ENCODE results near the gene HYOU1. TPM values are rescaled to one million over a fixed set of nuclear protein-coding genes. Genes with fewer than 3 reads are reported as not detected.
A peak's percentile ranks its signal among the peaks of the same experiment; 100 is the strongest.
"Not testable (repeated sequence)": the region's sequence is repeated elsewhere in the genome, so short reads cannot be mapped to it uniquely, and the experiment has no call there.

HYOU1 gene
- total RNA-seq, 1 donor from 2014 or later = 193 TPM

- H3K4me3 Mint-ChIP-seq = peak within 1 kb of the TSS; percentile 92
- intact Hi-C loops (cut with micrococcal nuclease) = loop anchor here (1.0 to 5.0 kb wide), 5 partner anchors 10 to 255 kb away; partner anchors contain the start of genes HMBS, HYOU1 and SLC37A4
- peaks cover 22% of the 10 kb centered on the region for H3K4me1 Mint-ChIP-seq
- H3K27ac Mint-ChIP-seq = peak within 1 kb of the TSS; percentile 93
- peaks cover 25% of the 10 kb centered on the region for H3K36me3 Mint-ChIP-seq (ENCODE audit: low read depth)
- H3K27me3 Mint-ChIP-seq = no peaks in the 10 kb centered on the region
- no peaks in the 10 kb centered on the region for H3K9me3 Mint-ChIP-seq
- peak; percentile 99 for DNase-seq
These were observed 10.6 kb upstream of the HYOU1 start, which contains the start of gene VPS11 for GRCh38 chr11:119067371-119068222. TSS of gene VPS11 (plus strand) at chr11:119067818. CDS start at chr11:119067824, 6 bp downstream.

- peak; percentile 87 for DNase-seq
- Mint-ChIP-seq H3K9me3 (no peaks in the 10 kb centered on the region), H3K27ac (peak overlapping the region; percentile 40), H3K4me1 (peaks cover 22% of the 10 kb centered on the region), H3K4me3 (peak overlapping the region; percentile 92), H3K27me3 (no peaks in the 10 kb centered on the region), H3K36me3 (ENCODE audit: low read depth) (peaks cover 9% of the 10 kb centered on the region)
- intact Hi-C loops (cut with micrococcal nuclease) = loop anchor here (2.0 to 5.0 kb wide), 2 partner anchors 131 to 257 kb away; no protein-coding TSS in a partner anchor
These were observed 8.4 kb upstream of the HYOU1 start for GRCh38 chr11:119065369-119065768.

- Mint-ChIP-seq H3K27me3 (no peaks in the 10 kb centered on the region), H3K27ac (no peak overlapping the region), H3K36me3 (ENCODE audit: low read depth) (peaks cover 3% of the 10 kb centered on the region), H3K9me3 (no peaks in the 10 kb centered on the region), H3K4me3 (no peak overlapping the region), H3K4me1 (peaks cover 25% of the 10 kb centered on the region)
- intact Hi-C loops (cut with micrococcal nuclease) = no loop called here
- DNase-seq = no peak
These were observed 5.8 kb upstream of the HYOU1 start for GRCh38 chr11:119062779-119063178.

GRCh38 chr11:119061256-119061655, 4.3 kb upstream of the HYOU1 start:
- H3K27ac Mint-ChIP-seq = no peak overlapping the region
- no peaks in the 10 kb centered on the region for H3K9me3 Mint-ChIP-seq
- no peaks in the 10 kb centered on the region for H3K27me3 Mint-ChIP-seq
- DNase-seq = no peak
- H3K4me1 Mint-ChIP-seq = peaks cover 20% of the 10 kb centered on the region
- H3K4me3 Mint-ChIP-seq = no peak overlapping the region
- intact Hi-C loops (cut with micrococcal nuclease) = no loop called here
- H3K36me3 Mint-ChIP-seq (ENCODE audit: low read depth) = peaks cover 7% of the 10 kb centered on the region

GRCh38 chr11:119059128-119059527, 2.1 kb upstream of the HYOU1 start:
- not testable (repeated sequence) for H3K4me3 Mint-ChIP-seq, DNase-seq
- intact Hi-C loops (cut with micrococcal nuclease) = loop anchor here (5.0 kb wide), 1 partner anchor 62 kb away; the partner anchor contains the start of gene CENATAC

GRCh38 chr11:119056421-119056999, 495 bp downstream of the HYOU1 start:
- H3K4me1 Mint-ChIP-seq = peaks cover 41% of the 10 kb centered on the region
- intact Hi-C loops (cut with micrococcal nuclease) = loop anchor here (5.0 kb wide), 1 partner anchor 59 kb away; the partner anchor contains the start of gene CENATAC
- H3K27me3 Mint-ChIP-seq = no peaks in the 10 kb centered on the region
- H3K4me3 Mint-ChIP-seq = peak overlapping the region; percentile 95
- peaks cover 45% of the 10 kb centered on the region for H3K36me3 Mint-ChIP-seq (ENCODE audit: low read depth)
- H3K27ac Mint-ChIP-seq = peak overlapping the region; percentile 98
- DNase-seq = peak; percentile 83
- H3K9me3 Mint-ChIP-seq = no peaks in the 10 kb centered on the region

More at GRCh38 chr11:119059128-119059527, 2.1 kb upstream of the HYOU1 start:
- H3K27me3 Mint-ChIP-seq, H3K9me3 Mint-ChIP-seq, H3K27ac Mint-ChIP-seq: not testable (repeated sequence)
- Mint-ChIP-seq H3K4me1 (peaks cover 24% of the 10 kb centered on the region), H3K36me3 (ENCODE audit: low read depth) (peaks cover 24% of the 10 kb centered on the region)

- peaks cover 51% of the 10 kb centered on the region for H3K36me3 Mint-ChIP-seq (ENCODE audit: low read depth)
- H3K27ac Mint-ChIP-seq = peak overlapping the region; percentile 80
- H3K9me3 Mint-ChIP-seq = no peaks in the 10 kb centered on the region
- H3K4me1 Mint-ChIP-seq = peaks cover 45% of the 10 kb centered on the region
- H3K4me3 Mint-ChIP-seq = peak overlapping the region; percentile 95
- H3K27me3 Mint-ChIP-seq = no peaks in the 10 kb centered on the region
- intact Hi-C loops (cut with micrococcal nuclease) = loop anchor here (5.0 kb wide), 1 partner anchor 59 kb away; the partner anchor contains the start of gene CENATAC
- peak; percentile 75 for DNase-seq
These were observed 1.1 kb downstream of the HYOU1 start for GRCh38 chr11:119055901-119056300.

GRCh38 chr11:119054418-119054817, 2.6 kb downstream of the HYOU1 start:
- Mint-ChIP-seq H3K4me3 (no peak overlapping the region), H3K9me3 (no peaks in the 10 kb centered on the region), H3K36me3 (ENCODE audit: low read depth) (peaks cover 59% of the 10 kb centered on the region), H3K27ac (no peak overlapping the region), H3K4me1 (peaks cover 46% of the 10 kb centered on the region), H3K27me3 (no peaks in the 10 kb centered on the region)
- DNase-seq = no peak
- intact Hi-C loops (cut with micrococcal nuclease) = no loop called here

- H3K9me3 Mint-ChIP-seq = no peaks in the 10 kb centered on the region
- intact Hi-C loops (cut with micrococcal nuclease) = no loop called here
- peaks cover 74% of the 10 kb centered on the region for H3K36me3 Mint-ChIP-seq (ENCODE audit: low read depth)
- peak overlapping the region; percentile 48 for H3K27ac Mint-ChIP-seq
- DNase-seq = no peak
- no peaks in the 10 kb centered on the region for H3K27me3 Mint-ChIP-seq
- H3K4me3 Mint-ChIP-seq = no peak overlapping the region
- peaks cover 36% of the 10 kb centered on the region for H3K4me1 Mint-ChIP-seq
These were observed 4.7 kb downstream of the HYOU1 start for GRCh38 chr11:119052163-119052814.

GRCh38 chr11:119051440-119052162, 5.4 kb downstream of the HYOU1 start:
- H3K27ac Mint-ChIP-seq = peak overlapping the region; percentile 10
- H3K4me3 Mint-ChIP-seq = no peak overlapping the region
- H3K27me3 Mint-ChIP-seq = no peaks in the 10 kb centered on the region
- intact Hi-C loops (cut with micrococcal nuclease) = no loop called here
- peak; percentile 61 for DNase-seq
- peaks cover 77% of the 10 kb centered on the region for H3K36me3 Mint-ChIP-seq (ENCODE audit: low read depth)
- H3K9me3 Mint-ChIP-seq = no peaks in the 10 kb centered on the region
- peaks cover 36% of the 10 kb centered on the region for H3K4me1 Mint-ChIP-seq

GRCh38 chr11:119049081-119049480, 7.9 kb downstream of the HYOU1 start:
- intact Hi-C loops (cut with micrococcal nuclease) = no loop called here
- Mint-ChIP-seq H3K4me3 (no peak overlapping the region), H3K9me3 (no peaks in the 10 kb centered on the region), H3K4me1 (peaks cover 24% of the 10 kb centered on the region), H3K27me3 (no peaks in the 10 kb centered on the region), H3K36me3 (ENCODE audit: low read depth) (peaks cover 80% of the 10 kb centered on the region), H3K27ac (no peak overlapping the region)
- no peak for DNase-seq

GRCh38 chr11:119048644-119049043, 8.4 kb downstream of the HYOU1 start:
- H3K4me1 Mint-ChIP-seq = peaks cover 21% of the 10 kb centered on the region
- intact Hi-C loops (cut with micrococcal nuclease) = no loop called here
- H3K9me3 Mint-ChIP-seq = no peaks in the 10 kb centered on the region
- H3K27me3 Mint-ChIP-seq = no peaks in the 10 kb centered on the region
- DNase-seq = no peak
- H3K36me3 Mint-ChIP-seq (ENCODE audit: low read depth) = peaks cover 76% of the 10 kb centered on the region
- no peak overlapping the region for H3K27ac Mint-ChIP-seq
- no peak overlapping the region for H3K4me3 Mint-ChIP-seq

- intact Hi-C loops (cut with micrococcal nuclease) = no loop called here
- H3K27ac Mint-ChIP-seq = peak overlapping the region; percentile 69
- H3K36me3 Mint-ChIP-seq (ENCODE audit: low read depth) = peaks cover 63% of the 10 kb centered on the region
- no peak for DNase-seq
- no peaks in the 10 kb centered on the region for H3K9me3 Mint-ChIP-seq
- H3K4me3 Mint-ChIP-seq = no peak overlapping the region
- peaks cover 12% of the 10 kb centered on the region for H3K4me1 Mint-ChIP-seq
- no peaks in the 10 kb centered on the region for H3K27me3 Mint-ChIP-seq
These were observed 9.8 kb downstream of the HYOU1 start for GRCh38 chr11:119047205-119047604.
